ENCODE measurements around the gene MCEE. TPM values are rescaled to one million over a fixed set of nuclear protein-coding genes. Genes with fewer than 3 reads are reported as not detected.
"Not testable (repeated sequence)": the region's sequence is repeated elsewhere in the genome, so short reads cannot be mapped to it uniquely, and the experiment has no call there.

The MCEE gene
- total RNA-seq, 1 donor from 2014 or later: 24.7 TPM

DNA sequence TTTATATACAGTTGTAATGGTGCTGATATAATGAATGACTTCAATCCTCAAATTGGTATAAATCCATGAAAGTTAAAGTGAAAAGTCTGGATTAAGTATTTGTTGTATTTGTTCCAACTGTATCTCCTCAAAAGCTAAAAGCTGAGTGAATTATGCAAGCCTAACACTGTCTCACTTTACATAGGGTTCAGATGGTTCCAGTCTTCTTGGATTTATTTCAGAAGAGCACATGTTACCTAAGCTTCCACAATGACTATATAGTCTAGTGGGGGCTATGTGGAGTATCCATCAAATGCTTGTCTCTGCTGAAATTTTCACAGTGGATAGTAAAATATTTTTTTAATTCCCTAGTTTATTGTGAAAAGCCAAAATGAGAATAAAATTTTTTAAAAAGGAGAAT, 13.0 kb downstream of the MCEE start:
- H3K27ac ChIP-seq: no peak overlapping the region
- H3K27me3 ChIP-seq: no peaks in the 10 kb centered on the region
- no peak overlapping the region for H2AFZ ChIP-seq (replicated peaks)
- Mint-ChIP-seq H3K9me3 (no peaks in the 10 kb centered on the region), H3K4me1 (no peaks in the 10 kb centered on the region), H3K27ac (no peak overlapping the region), H3K36me3 (peaks cover 12% of the 10 kb centered on the region), H3K27me3 (ENCODE audit: insufficient read depth, low read depth) (no peaks in the 10 kb centered on the region), H3K4me3 (no peak overlapping the region)
- H3K4me3 ChIP-seq: no peak overlapping the region
- H3K4me2 ChIP-seq: no peak overlapping the region
- no peak for DNase-seq (ENCODE audit: low spot score)
- no peaks in the 10 kb centered on the region for H3F3A ChIP-seq (ENCODE audit: low read depth)
- no peaks in the 10 kb centered on the region for H3K4me1 ChIP-seq
- H3K9me3 ChIP-seq (ENCODE audit: low read depth): no peaks in the 10 kb centered on the region
- H3K9ac ChIP-seq: no peak overlapping the region
- no peaks in the 10 kb centered on the region for H4K20me1 ChIP-seq (ENCODE audit: low read depth)
- H3K79me2 ChIP-seq (ENCODE audit: low read depth): no peaks in the 10 kb centered on the region
- H3K36me3 ChIP-seq: no peaks in the 10 kb centered on the region
- TF ChIP-seq EZH2phosphoT487 (IDR thresholded peaks at IDR 0.05): no peak

DNA sequence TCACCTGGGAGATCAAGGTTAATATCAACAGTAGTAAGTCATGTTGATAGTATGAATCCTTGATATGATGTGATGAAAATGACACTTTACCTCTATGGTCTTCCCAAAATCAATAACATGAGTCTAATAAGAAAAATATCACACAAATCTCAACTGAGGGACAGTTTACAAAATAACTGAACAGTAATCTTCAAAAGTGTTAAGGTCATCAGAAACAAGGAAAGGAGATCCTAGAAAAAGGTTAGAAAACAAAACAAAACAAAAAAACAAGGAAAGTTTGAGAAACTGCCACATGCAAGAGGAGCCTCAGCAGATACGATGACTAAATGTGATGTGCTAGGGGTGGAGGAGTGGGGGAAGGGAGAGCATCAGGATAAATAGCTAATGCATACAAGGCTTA, 16.2 kb downstream of the MCEE start:
- Histone ChIP-seq H3K4me2 (no peak overlapping the region), H3F3A (ENCODE audit: low read depth) (no peaks in the 10 kb centered on the region), H3K27ac (no peak overlapping the region), H3K36me3 (no peaks in the 10 kb centered on the region), H3K27me3 (no peaks in the 10 kb centered on the region), H3K4me3 (no peak overlapping the region), H2AFZ (replicated peaks) (no peak overlapping the region), H3K4me1 (no peaks in the 10 kb centered on the region), H4K20me1 (ENCODE audit: low read depth) (no peaks in the 10 kb centered on the region), H3K9ac (no peak overlapping the region), H3K79me2 (ENCODE audit: low read depth) (no peaks in the 10 kb centered on the region), H3K9me3 (ENCODE audit: low read depth) (no peaks in the 10 kb centered on the region)
- H3K4me1 Mint-ChIP-seq: no peaks in the 10 kb centered on the region
- TF ChIP-seq EZH2 (IDR thresholded peaks at IDR 0.05) (no peak), EZH2phosphoT487 (IDR thresholded peaks at IDR 0.05) (no peak)
- TF ChIP-seq, protein P1, sequence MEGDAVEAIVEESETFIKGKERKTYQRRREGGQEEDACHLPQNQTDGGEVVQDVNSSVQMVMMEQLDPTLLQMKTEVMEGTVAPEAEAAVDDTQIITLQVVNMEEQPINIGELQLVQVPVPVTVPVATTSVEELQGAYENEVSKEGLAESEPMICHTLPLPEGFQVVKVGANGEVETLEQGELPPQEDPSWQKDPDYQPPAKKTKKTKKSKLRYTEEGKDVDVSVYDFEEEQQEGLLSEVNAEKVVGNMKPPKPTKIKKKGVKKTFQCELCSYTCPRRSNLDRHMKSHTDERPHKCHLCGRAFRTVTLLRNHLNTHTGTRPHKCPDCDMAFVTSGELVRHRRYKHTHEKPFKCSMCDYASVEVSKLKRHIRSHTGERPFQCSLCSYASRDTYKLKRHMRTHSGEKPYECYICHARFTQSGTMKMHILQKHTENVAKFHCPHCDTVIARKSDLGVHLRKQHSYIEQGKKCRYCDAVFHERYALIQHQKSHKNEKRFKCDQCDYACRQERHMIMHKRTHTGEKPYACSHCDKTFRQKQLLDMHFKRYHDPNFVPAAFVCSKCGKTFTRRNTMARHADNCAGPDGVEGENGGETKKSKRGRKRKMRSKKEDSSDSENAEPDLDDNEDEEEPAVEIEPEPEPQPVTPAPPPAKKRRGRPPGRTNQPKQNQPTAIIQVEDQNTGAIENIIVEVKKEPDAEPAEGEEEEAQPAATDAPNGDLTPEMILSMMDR (IDR thresholded peaks at IDR 0.05): no peak
- no peaks in the 10 kb centered on the region for H3K9me3 Mint-ChIP-seq
- DNase-seq (ENCODE audit: low spot score): no peak
- H3K27ac Mint-ChIP-seq: no peak overlapping the region
- no peaks in the 10 kb centered on the region for H3K27me3 Mint-ChIP-seq (ENCODE audit: insufficient read depth, low read depth)
- peaks cover 14% of the 10 kb centered on the region for H3K36me3 Mint-ChIP-seq
- H3K4me3 Mint-ChIP-seq: no peak overlapping the region

GRCh38 chr2:71108091-71108490, 21.9 kb downstream of the MCEE start:
- H3K9me3 ChIP-seq (ENCODE audit: low read depth): no peaks in the 10 kb centered on the region
- Mint-ChIP-seq H3K4me3 (no peak overlapping the region), H3K9me3 (peaks cover 3% of the 10 kb centered on the region), H3K4me1 (no peaks in the 10 kb centered on the region), H3K36me3 (peaks cover 8% of the 10 kb centered on the region), H3K27ac (no peak overlapping the region), H3K27me3 (ENCODE audit: insufficient read depth, low read depth) (peaks cover 3% of the 10 kb centered on the region)
- no peaks in the 10 kb centered on the region for H3K36me3 ChIP-seq
- H3K9ac ChIP-seq: no peak overlapping the region
- no peak overlapping the region for H3K4me3 ChIP-seq
- H3K79me2 ChIP-seq (ENCODE audit: low read depth): no peaks in the 10 kb centered on the region
- no peak overlapping the region for H3K27ac ChIP-seq
- H4K20me1 ChIP-seq (ENCODE audit: low read depth): no peaks in the 10 kb centered on the region
- no peaks in the 10 kb centered on the region for H3K4me1 ChIP-seq
- no peak overlapping the region for H2AFZ ChIP-seq (replicated peaks)
- TF ChIP-seq, protein P1 (IDR thresholded peaks at IDR 0.05): no peak
- TF ChIP-seq EZH2phosphoT487 (IDR thresholded peaks at IDR 0.05) (no peak), EZH2 (IDR thresholded peaks at IDR 0.05) (no peak)
- H3K27me3 ChIP-seq: no peaks in the 10 kb centered on the region
- H3K4me2 ChIP-seq: no peak overlapping the region
- no peak for DNase-seq (ENCODE audit: low spot score)
- H3F3A ChIP-seq (ENCODE audit: low read depth): no peaks in the 10 kb centered on the region

- H3K4me1 ChIP-seq; H3K9me3 Mint-ChIP-seq; H3K9me3 ChIP-seq (ENCODE audit: low read depth); H3K27me3 ChIP-seq; H3K27me3 Mint-ChIP-seq (ENCODE audit: insufficient read depth, low read depth); H3K4me1 Mint-ChIP-seq; H3K36me3 Mint-ChIP-seq; H3F3A ChIP-seq (ENCODE audit: low read depth); H3K27ac Mint-ChIP-seq; H4K20me1 ChIP-seq (ENCODE audit: low read depth); H3K4me3 ChIP-seq; H3K4me3 Mint-ChIP-seq; H3K9ac ChIP-seq; H3K4me2 ChIP-seq; H2AFZ ChIP-seq (replicated peaks); H3K36me3 ChIP-seq; DNase-seq (ENCODE audit: low spot score); H3K79me2 ChIP-seq (ENCODE audit: low read depth); H3K27ac ChIP-seq: not testable (repeated sequence)
Measured at GRCh38 chr2:71106463-71106862, 23.6 kb downstream of the MCEE start.
